ENCODE data around the gene SEMA5B. TPM values are rescaled to one million over a fixed set of nuclear protein-coding genes. Genes with fewer than 3 reads are reported as not detected.

SEMA5B gene
- total RNA-seq, 1 experiment from 2014 or later = not detected

DNA sequence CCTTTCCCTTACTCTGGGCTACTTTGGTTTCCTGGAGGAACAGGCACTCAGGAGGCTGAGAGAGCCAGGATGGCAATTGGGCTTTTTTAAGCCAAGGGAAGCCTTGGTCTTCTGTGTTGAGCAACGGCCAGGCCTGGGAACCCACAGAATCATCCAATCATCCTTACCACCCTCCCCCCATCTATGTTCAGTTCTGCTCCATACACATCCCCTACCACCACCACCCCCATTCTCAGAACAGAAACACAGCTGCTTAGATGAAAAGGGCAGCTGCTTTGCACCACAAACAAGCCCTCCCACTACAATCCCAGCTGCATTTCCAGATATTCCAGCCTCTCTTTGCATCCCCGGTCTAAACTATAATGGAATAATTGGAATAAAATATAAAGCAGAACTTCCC lies 21.0 kb downstream of the SEMA5B start:
- Mint-ChIP-seq H3K27ac (ENCODE audit: unreplicated experiment) (no peak overlapping the region), H3K36me3 (ENCODE audit: insufficient read depth, unreplicated experiment) (no peaks in the 10 kb centered on the region), H3K27me3 (ENCODE audit: unreplicated experiment) (peaks cover 93% of the 10 kb centered on the region), H3K4me3 (ENCODE audit: low read depth, unreplicated experiment) (no peak overlapping the region), H3K9me3 (ENCODE audit: low read depth, unreplicated experiment) (no peaks in the 10 kb centered on the region), H3K4me1 (ENCODE audit: low read depth, unreplicated experiment) (no peaks in the 10 kb centered on the region)
- TF ChIP-seq, protein P1, sequence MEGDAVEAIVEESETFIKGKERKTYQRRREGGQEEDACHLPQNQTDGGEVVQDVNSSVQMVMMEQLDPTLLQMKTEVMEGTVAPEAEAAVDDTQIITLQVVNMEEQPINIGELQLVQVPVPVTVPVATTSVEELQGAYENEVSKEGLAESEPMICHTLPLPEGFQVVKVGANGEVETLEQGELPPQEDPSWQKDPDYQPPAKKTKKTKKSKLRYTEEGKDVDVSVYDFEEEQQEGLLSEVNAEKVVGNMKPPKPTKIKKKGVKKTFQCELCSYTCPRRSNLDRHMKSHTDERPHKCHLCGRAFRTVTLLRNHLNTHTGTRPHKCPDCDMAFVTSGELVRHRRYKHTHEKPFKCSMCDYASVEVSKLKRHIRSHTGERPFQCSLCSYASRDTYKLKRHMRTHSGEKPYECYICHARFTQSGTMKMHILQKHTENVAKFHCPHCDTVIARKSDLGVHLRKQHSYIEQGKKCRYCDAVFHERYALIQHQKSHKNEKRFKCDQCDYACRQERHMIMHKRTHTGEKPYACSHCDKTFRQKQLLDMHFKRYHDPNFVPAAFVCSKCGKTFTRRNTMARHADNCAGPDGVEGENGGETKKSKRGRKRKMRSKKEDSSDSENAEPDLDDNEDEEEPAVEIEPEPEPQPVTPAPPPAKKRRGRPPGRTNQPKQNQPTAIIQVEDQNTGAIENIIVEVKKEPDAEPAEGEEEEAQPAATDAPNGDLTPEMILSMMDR (IDR thresholded peaks at IDR 0.05; ENCODE audit: unreplicated experiment) = no peak
- intact Hi-C loops (cut with micrococcal nuclease; ENCODE audit: unreplicated experiment) = no loop called here
- no peak for DNase-seq
- no TSS peak for BruUV-seq (replicated peaks)
- CTCF ChIA-PET = no interaction called here

DNA sequence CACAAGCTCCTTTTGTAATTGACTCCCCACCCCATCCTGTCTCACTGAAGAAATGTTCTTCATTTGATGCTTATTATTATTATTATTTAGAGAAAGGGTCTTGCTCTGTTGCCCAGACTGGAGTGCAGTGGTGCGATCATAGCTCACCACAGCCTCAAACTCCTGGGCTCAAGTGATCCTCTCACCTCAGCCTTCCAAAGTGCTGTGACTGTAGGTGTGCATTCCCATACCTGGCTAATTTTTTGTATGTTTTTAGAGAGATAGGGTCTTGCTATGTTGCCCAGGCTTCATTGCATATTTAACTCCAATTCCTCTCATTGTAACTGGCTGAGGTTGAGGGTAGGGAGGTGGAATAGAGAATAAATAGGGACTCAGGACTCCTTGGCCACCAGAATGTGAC lies 22.3 kb downstream of the SEMA5B start:
- TF ChIP-seq, protein P1 (IDR thresholded peaks at IDR 0.05; ENCODE audit: unreplicated experiment) = no peak
- no peak for DNase-seq
- intact Hi-C loops (cut with micrococcal nuclease; ENCODE audit: unreplicated experiment) = no loop called here
- CTCF ChIA-PET = no interaction called here
- no TSS peak for BruUV-seq (replicated peaks)
- no peaks in the 10 kb centered on the region for H3K9me3 Mint-ChIP-seq (ENCODE audit: low read depth, unreplicated experiment)
- H3K4me1 Mint-ChIP-seq (ENCODE audit: low read depth, unreplicated experiment) = no peaks in the 10 kb centered on the region
- H3K36me3 Mint-ChIP-seq (ENCODE audit: insufficient read depth, unreplicated experiment) = no peaks in the 10 kb centered on the region
- H3K4me3 Mint-ChIP-seq (ENCODE audit: low read depth, unreplicated experiment) = no peak overlapping the region
- H3K27me3 Mint-ChIP-seq (ENCODE audit: unreplicated experiment) = peaks cover 94% of the 10 kb centered on the region
- no peak overlapping the region for H3K27ac Mint-ChIP-seq (ENCODE audit: unreplicated experiment)

DNA sequence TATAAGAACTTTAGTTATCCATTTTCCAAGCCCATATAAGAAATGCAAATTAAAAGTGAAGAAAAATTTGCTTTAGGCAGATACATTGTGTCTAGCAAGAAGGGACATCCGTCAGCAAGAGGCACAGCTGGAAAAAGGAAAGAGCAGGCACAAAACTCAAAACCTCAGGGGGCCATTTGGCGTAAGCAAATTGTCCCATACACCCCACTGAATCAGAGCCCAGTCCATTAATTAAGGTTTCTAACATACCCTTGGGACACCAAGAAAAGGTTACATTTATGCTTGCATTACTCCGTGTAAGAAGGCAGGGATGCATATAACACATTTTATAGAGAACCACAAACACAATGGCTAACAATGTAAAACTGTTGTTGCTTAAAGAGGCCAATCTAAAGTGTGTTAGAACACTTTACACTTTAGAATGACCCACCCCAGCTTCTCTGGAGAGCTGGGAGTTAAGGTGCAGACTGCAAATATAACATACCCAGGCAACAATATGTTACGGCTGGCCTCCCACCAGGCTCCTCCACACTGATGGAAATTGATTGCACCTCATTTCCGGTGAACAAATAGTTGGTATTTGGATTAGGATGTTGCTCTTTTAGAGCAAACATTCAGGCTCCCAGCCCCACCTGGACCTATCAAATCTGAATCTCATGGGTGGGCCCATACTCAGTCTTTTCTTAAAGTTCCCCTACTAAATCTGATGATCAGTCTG lies 23.2 kb downstream of the SEMA5B start:
- DNase-seq = no peak
- TF ChIP-seq, protein P1 (IDR thresholded peaks at IDR 0.05; ENCODE audit: unreplicated experiment) = no peak
- no peaks in the 10 kb centered on the region for H3K9me3 Mint-ChIP-seq (ENCODE audit: low read depth, unreplicated experiment)
- BruUV-seq (replicated peaks) = no TSS peak
- CTCF ChIA-PET = no interaction called here
- no peak overlapping the region for H3K27ac Mint-ChIP-seq (ENCODE audit: unreplicated experiment)
- H3K4me3 Mint-ChIP-seq (ENCODE audit: low read depth, unreplicated experiment) = no peak overlapping the region
- H3K36me3 Mint-ChIP-seq (ENCODE audit: insufficient read depth, unreplicated experiment) = no peaks in the 10 kb centered on the region
- no peaks in the 10 kb centered on the region for H3K4me1 Mint-ChIP-seq (ENCODE audit: low read depth, unreplicated experiment)
- intact Hi-C loops (cut with micrococcal nuclease; ENCODE audit: unreplicated experiment) = no loop called here
- peaks cover 94% of the 10 kb centered on the region for H3K27me3 Mint-ChIP-seq (ENCODE audit: unreplicated experiment)

DNA sequence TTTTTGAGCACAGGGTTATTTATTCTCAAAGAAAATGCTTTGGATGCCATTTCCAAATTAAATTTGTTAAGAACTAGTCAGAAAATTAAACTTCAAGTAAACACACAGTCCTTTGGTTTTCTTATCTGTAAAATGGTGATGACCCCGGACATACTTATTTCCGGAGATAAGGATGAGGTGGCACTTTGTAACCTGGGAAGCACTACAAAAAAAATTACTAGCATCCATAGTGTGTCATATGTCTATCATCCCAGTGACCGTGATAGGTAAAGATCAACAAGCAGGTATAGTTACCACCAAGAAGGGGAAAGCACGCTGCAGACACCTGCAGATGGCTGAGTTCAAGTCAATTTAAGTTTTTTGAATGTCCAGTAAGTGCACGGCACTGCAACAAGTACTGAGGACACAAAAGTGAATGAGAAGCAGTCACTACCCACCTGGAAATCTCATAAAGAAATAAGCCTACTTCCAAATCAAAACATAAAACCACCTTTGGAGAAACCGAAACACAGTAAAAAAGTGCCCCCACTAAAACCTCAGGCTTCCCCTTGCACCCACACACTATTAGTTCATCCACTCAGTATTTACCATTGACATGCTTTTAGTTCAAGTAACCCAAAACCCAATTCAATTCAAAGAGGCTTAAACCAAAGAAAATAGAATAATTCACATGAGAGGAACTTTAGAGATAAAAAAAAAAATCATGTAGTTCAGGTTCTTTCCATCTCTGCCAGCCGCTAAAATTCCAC lies 24.6 kb downstream of the SEMA5B start:
- CTCF ChIA-PET = no interaction called here
- no peak for DNase-seq
- BruUV-seq (replicated peaks) = no TSS peak

More for the DNA sequence above, 24.6 kb downstream of the SEMA5B start:
- no peak overlapping the region for H3K4me3 Mint-ChIP-seq (ENCODE audit: low read depth, unreplicated experiment)
- H3K27me3 Mint-ChIP-seq (ENCODE audit: unreplicated experiment) = peaks cover 90% of the 10 kb centered on the region
- H3K27ac Mint-ChIP-seq (ENCODE audit: unreplicated experiment) = no peak overlapping the region
- H3K4me1 Mint-ChIP-seq (ENCODE audit: low read depth, unreplicated experiment) = no peaks in the 10 kb centered on the region
- H3K9me3 Mint-ChIP-seq (ENCODE audit: low read depth, unreplicated experiment) = no peaks in the 10 kb centered on the region
- TF ChIP-seq, protein P1 (IDR thresholded peaks at IDR 0.05; ENCODE audit: unreplicated experiment) = no peak
- intact Hi-C loops (cut with micrococcal nuclease; ENCODE audit: unreplicated experiment) = no loop called here
- no peaks in the 10 kb centered on the region for H3K36me3 Mint-ChIP-seq (ENCODE audit: insufficient read depth, unreplicated experiment)

All from Calu3 (cell line).